Fibroblast of skin of scalp (primary cell): ENCODE data around the gene SOX5.
"Not testable (repeated sequence)": the region's sequence is repeated elsewhere in the genome, so short reads cannot be mapped to it uniquely, and the experiment has no call there.

Experiments
- DNase-seq: peaks from one replicate; pipeline ENCODE4 v3.0.0-alpha.2; 2013

The SOX5 gene

DNA sequence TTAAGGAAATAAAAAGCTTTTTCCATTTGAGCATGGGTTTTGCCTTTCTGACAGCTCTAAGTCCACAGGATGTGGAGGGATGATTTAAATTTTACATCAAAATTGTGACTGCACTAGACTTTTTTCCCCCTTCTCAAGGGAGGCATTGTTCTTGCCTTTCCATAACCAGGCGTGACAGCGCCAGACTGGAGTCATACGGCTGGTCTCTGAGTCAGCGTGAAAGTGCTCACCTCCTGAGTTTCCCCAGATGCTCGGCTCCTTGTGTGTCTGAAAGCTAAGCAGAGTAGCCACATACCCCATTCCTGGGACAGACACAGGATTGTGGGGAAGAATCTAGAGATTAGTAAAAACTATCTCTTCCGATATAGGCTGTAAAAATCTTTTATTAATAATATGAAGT lies 43.1 kb downstream of the SOX5 start:
- DNase-seq, result peak; percentile 29

DNA sequence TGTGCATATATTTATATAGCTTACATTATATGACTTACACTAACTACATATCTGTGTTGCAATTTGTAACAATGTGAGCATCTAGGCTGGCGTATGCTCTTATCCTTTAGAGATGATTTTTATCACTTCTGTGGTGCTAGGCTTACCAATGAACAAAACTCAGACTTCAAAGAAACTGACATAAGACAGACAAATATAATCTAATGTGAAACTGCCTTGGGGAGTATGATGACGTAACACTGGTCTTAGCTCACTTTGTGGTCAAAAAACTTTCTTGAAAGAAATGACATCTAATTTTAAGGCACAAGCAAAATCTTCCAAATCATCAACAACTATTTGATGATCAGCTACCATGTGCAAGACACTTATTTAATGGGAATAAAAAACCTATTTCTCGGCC lies 50.0 kb downstream of the SOX5 start:
- no peak for DNase-seq

DNA sequence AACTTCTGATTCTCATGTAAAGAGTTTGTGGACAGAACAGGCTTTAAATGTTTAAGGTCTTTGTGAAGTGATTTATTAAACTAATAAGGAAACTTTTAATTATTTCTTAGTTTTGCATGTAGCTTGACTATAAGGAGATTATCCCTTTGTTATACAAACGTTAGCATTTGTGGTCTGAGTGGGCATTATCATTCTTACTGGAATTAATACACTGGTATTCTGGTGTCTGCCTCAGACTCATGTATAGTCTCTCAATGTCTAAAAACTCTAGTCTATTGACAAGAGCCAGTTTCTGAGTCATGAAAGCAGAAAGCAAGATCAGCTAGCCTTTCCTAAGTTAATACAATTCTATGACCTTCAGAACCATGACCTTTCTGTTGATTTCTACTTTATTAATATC lies 51.3 kb downstream of the SOX5 start:
- no peak for DNase-seq

DNA sequence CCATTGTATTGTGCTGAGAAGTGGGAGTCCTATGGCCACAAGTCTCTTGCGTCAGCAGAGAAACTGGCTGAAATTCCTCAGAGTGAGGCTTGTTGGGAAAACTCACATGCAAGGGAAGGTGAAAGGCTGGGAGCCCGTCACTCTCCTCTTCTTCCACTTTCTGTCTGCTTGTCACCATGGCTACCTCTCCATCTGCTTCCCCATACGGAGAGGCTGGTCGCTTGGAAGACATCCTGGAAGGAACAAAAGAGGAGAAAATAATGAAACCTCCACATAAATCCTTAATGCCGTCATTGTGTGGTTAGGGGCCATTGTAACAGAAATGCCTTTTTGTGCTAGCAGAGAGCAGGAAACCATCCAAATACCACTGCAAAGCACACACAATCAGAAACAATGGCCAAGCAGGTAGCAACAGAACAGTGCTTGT lies 53.7 kb downstream of the SOX5 start:
- DNase-seq, result no peak

DNA sequence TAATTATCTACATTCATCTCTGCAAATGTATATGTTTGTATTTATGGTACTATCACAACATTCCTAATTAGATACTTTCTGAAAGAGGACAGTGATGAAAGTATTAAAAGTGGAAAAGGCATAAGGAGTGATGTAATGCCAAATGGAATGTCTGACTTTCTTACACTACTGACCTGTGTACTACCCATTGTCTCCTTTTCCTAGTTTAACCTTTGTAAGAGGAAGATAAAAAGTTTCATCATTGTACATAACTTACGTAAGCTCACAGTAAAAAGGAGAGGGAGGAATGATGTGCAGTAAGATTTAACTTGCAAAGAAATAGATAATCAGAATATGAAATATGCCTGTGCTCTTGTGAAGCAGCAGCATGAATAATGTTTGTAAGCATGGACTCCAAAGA lies 55.9 kb downstream of the SOX5 start:
- no peak for DNase-seq

DNA sequence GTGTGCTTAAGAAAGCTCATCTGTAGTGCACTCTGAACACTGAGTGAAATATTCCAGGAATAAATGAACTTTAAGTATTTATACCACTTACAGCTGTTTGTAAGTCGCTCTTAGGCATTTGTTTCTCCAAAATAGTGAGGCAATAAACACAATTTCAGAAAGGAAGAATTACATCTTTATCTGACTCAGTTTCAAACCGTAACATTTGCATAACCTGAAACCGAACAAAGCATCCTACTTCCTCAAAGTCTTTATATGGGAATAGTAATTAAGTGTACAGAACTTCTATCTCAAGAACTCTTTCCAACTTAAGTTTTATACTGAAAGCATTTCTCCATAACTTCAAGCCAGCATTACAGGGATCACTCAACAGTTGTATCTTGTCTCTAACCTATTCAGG lies 58.4 kb downstream of the SOX5 start:
- no peak for DNase-seq

DNA sequence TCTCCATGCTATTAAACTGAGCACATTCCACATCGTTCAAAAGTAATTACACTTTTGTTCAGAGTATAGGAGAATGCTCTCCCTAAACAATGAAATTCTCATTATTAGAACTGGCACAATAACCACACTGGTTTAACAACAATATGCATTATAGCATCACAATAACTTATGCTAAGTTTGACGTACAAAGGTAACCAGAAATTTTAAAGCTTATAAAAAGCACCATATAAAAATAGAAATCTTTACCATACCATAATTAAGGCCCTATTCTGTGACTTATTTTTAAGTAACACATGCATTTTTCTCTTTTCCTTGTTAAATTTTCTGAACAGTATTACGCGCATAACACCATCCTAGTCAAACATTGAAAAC lies 60.4 kb downstream of the SOX5 start:
- no peak for DNase-seq

DNA sequence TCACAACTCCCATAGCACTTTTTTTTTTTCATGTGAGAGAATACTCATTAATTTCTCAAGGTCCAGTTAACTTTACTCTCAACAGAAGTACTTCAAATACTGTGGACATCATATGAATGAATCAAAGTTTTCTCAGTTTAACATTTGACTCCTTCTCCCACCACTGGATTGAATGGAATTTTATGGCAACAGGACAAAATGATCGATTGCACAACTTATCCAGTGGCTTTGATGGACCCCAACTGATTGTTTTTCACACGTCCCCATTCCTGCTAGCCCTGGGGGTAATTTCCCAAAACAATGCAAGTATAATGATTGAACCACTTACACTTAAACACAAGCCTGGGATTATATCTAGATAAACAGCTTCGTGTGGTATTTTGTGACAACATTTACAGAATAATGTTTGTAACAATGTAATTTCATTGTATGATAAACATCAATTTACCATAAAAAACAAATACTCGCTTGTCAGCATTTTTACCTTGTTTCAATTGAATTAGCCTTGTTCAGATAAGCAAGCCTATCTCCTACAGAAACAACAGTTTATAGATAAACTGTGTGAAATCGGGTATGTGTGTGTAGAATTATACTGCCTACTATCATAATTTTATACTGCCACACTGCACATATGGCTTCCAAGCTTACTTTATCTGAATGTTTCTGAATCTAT lies 60.9 kb downstream of the SOX5 start:
- DNase-seq, result no peak

DNA sequence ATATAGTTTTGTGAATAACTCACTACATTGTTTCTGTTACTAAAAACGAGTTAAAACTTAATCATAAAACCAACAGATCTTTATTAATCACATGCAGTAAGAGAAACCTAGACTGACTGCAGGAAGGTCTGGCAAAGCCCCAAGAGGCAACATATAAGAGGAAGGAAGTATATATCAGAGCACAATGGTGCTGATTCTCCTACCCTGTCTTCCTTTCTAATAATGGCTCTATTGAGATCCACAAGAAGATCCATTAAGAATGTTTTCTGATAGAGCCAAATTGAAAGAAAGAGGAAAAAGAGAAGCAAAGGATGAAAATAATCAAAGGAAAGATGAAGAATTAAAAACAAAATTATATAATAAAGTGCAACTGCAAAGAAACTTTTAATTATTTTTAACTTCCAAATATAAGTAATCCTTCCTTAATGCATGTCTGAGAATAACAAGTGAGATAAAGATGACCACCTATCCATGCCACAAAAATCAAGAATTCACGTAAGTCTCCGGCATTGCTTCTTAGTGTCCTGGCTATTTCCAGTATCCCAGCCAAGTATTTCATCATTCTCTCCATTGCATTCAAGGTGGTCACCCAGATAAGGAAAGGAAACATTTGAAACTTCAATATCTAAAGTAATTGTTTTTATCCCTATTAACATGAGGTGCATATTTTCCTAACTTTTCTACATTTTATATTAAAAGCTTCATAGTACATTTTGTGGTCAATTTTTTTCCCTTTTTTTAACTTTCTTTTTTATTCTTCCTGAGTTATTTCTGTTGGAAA lies 62.2 kb downstream of the SOX5 start:
- no peak for DNase-seq

DNA sequence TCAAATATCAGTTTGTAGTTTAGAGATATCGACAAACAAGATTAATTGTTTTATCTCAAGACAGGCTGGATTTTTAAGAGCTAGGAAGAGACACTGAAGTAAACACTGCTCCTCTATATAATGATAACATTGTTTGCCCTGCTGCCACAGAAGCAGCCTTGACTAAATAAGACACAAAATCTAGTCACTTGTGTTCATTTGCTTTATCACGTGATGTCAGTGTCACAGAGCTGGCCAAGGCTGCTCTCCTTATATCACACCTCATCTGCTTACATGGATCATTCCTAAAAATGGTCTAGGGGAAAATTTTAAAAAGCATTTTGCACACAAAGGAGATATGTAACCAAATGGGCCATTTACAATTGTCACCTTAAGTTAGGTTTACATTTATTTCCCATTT lies 64.1 kb downstream of the SOX5 start:
- DNase-seq, result no peak

DNA sequence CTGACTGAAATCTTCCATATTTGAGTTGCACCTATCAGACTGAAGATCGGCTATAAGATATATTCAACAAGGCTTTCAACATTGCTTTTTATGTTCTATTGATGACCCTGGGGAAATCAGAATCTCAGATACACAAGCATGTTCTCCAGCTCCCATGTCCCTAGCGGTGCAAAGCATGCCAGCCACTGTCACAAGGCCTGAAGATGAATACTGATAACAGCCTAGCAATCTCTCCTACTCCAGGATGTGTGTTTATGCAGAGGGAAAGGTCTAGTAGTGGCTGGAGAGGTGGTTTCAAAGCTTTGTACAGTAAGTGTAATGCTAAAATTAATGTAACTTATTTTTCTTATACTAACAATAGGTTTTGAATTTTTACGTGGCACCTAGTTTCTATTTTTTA lies 64.6 kb downstream of the SOX5 start:
- DNase-seq, result no peak

DNA sequence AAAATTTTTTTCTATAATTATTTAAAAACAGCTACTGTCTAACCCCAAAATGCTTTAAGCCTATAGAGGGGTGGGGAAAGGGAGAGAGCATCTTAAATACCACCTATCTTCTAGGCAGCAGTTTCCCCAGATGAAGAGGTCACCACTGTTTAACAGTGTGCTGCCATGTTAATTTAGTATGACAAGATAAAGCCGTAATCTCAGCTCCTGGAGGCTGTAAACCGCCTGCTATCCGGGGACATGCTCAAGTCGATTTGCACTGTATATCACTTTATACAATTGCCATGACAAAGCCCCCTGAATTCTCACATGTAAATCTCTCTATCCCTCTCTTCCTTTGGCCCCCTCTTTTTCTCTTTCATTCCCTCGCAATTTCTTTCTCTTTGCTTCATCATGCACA lies 68.5 kb downstream of the SOX5 start:
- no peak for DNase-seq

DNA sequence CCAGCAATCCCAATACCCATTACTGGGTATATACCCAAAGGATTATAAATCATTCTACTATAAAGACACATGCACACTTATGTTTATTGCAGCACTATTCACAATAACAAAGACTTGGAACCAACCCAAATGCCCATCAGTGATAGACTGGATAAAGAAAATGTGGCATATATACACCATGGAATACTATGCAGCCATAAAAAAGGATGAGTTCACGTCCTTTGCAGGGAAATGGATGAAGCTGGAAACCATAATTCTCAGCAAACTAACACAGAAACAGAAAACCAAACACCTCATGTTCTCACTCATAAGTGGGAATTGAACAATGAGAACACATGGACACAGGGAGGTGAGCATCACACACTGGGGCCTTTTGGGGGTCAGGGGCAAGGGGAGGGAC lies 72.9 kb downstream of the SOX5 start:
- not testable (repeated sequence) for DNase-seq

DNA sequence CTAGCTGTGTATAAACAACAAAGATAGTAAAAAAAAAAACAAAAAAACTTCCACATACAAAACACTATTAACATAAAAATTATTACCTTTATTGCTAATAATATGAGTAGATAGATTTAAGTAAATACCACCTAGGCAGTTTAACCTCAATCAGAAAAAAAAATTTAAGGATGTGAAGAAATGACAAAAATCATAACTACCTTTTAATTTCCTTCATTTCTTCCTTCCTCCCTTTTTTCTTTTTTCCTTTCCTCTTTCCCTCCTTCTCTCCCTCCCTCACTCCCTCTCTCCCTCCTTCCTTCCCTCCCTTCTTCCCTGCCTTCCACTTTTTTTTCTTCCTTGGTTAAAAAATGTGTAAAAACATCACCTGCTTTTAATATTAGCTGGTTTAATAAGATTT lies 81.7 kb downstream of the SOX5 start:
- no peak for DNase-seq

DNA sequence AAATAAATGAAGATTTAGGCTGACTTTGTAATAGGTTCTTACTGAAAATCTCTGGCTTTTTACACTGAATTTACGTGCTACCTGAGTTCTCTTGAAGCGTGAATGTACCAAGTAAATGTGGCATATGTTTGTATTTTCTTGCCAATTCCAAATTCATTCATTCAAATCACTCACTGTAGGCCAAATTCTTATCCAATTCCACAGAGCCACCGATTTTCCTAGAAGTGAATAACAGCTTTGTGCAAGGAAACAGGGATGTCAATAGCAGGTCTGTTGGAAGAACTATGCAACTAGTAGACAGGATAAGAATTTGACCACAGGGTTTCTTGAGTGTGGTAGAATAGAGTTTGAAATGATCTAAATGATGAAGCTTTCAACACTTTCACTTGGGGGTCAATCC lies 86.8 kb downstream of the SOX5 start:
- no peak for DNase-seq

DNA sequence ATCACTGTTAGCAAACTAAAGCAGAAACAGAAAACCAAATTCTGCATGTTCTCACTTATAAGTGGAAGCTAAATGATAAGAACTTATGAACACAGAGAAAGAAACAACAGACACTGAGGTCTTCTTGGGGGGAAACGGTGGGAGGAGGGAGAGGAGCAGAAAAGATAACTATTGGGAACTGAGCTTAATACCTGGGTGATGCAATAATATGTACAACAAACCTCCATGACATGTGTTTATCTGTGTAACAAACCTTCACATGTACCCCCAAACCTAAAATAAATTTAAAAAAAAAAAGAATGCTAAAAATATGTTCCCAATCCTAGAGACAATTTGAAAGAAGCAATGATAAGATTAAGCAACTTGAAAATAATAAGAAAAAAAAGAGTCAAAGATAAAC lies 89.5 kb downstream of the SOX5 start:
- no peak for DNase-seq

DNA sequence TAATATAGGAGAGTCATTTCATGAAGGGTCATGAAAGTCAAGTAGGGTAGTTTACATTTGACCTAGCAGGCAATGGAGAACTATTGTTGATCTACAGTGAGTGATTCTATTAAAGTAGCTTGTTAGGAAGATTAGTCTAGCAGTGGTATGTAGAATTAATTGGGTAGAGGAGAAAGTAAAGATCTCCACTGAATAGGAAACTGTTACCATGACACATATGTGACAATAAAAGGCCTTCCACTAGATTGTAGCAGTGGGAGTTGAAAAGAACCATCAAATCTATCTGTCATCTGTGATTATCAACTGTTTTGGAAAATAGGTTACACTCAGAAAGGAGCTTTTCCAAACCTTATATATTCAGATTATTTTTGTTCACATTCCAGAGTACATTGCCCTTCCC lies 92.3 kb downstream of the SOX5 start:
- DNase-seq, result no peak

DNA sequence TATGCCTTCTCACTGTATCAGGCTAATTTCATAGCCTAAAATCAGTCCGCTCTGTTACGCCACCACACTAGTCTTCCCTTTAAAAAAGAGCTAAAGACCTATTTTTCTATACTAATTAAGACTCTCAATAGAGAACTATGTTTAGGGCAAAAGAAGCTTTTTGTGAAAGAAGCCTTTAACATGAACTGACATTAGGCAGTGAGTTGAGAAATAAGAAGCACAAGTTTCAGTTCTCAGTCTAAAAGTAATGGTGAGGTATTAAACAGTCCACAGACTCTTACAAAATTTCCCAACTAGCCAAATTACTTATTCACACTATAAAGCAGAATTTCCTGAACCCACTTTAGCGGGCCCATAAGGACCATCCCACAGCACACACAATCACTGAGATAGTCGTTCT lies 93.7 kb downstream of the SOX5 start:
- DNase-seq, result no peak

DNA sequence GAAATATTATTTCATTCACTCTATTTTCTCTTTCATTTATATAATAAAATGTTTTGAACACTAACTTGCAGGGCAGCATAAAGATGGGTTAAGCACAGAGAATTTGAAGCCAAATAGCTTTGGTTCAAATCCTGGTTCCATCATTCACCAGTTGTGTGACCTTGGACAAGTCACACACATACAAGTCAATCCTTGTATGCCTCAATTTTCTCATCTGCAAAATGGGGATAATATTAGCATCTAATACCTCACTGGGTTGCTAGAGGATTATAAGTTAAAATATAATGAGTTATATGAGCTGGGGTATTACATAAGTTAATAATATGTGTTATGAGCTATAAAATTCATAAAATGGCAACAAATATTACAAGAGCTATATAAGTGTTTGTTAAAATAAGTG lies 94.9 kb downstream of the SOX5 start:
- DNase-seq, result no peak

DNA sequence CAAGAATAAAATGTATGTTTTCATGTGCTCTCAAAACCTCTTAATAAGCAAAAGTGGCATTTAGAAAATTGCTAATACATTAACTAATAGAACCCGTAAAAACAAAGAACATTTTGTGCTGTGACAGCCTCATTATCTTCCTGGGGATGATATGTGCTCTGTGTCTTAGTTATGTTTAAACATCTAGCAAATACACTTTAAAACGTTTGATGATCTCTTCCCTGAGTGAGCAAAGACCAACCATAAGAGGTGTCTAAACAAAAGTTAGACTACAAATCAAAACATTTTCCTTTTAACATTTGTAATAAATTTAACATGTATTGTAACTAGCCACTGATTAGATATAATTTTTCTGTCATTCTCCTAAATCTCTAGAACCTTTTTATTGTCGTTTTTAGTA lies 95.8 kb downstream of the SOX5 start:
- DNase-seq, result no peak

DNA sequence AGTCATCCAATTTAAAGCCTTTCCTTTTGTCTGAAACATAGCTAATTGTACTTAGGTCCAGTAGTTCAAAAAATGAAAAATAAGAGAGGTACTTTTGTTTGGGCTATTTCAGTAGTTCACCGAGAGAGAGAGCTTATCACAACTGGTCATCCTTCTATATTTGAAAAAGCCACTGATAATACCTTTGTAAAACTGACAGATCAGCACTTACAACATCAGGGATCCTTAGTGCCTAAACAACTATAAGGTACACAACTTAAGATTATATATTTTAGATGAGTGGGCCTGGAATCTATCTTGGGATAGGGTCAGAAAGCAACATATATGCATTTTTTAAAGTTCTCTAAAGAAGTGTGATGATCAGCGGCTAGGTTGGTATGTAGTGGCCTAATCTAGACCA lies 97.9 kb downstream of the SOX5 start:
- DNase-seq, result no peak

DNA sequence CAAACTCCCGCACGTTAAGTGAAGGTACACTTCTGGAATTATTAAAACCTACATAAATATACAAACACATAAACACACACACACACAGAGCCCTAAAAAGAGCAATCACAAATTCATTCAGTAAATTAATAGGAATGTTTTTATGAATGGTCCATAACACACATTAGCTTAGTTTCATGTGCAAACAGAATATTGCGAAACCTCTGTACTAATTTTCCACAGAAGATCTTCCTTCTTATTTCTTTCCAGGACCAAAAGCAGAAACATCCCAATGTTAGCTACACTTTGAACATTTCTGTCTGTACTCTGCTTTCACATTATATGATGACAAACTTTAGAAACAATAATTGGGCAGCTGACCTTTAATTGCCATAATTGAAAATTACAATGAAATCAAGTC lies 101.6 kb downstream of the SOX5 start:
- DNase-seq, result no peak

DNA sequence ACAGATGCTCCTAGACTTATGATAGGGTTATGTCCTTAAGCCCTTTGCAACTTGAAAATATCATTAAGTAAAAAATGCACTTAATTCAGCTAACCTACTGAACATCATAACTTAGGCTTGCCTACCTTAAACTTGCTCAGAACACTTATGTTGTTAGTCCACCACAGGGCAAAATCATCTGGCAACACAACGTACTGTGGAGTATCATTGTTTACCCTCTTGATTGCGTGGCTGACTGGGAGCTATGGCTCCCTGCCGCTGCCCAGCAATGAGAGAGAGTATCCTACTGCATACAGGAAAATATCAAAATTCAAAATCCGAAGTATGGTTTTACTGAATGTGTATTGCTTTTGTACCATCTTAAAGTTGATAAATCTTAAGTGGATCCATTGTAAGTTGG lies 105.5 kb downstream of the SOX5 start:
- no peak for DNase-seq

DNA sequence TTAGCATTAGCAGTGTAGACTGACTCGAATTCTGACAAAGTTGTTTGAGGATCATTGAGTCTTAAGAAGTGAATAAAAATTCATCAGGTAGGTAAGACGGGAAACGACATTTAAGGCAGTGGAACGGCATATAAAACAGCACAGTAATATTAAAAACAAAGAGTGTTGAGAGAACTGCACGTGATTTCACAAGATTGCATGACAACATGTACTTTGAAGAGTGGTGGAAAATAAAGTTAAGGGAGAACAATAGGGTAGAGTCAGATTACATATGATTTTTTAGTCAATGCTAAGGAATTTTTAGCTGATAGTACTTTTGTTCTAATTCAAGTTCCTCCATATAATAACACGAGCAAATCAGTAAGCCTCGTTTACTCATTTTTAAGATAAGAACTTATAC lies 115.4 kb downstream of the SOX5 start:
- no peak for DNase-seq

DNA sequence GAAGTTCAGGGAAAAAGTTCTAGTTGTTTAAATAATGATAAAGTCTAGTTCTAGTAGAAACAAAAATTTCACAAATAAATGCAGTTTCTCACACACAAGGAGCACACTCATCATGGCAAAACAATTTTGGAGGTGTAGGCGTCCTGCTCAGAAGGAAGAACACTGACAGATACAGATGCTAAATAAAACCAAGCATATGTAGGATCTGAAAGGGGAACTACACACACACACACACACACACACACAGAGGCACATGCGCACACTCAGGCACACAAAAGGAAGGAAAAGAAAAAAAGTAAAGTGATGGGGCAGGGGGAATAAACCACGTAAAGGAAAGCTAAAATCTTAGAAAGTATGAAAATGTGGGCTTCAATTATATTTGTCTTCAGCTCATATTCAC lies 117.7 kb downstream of the SOX5 start:
- no peak for DNase-seq
